Astrocyte (in vitro differentiated cells and primary cell): ENCODE measurements around the gene GAD1. TPM values are rescaled to one million over a fixed set of nuclear protein-coding genes. Genes with fewer than 3 reads are reported as not detected.

Experiments used
- DNase-seq: peaks from one replicate; pipeline ENCODE4 v3.0.0-alpha.2; 2010; ENCODE audit warnings: low read depth
- FAIRE-seq: peaks from 2 replicates; lab custom pipeline; 2011; peaks lifted over from hg19 to GRCh38; lab: Jason Lieb, UNC
- H2AFZ ChIP-seq: 2 replicates; pipeline ENCODE4 v1.6.0; 2012; ENCODE audit warnings: low read depth, low read length, inconsistent platforms
- H3K27ac ChIP-seq: 2 replicates; pipeline ENCODE4 v1.5.1; 2011; ENCODE audit warnings: low read depth, low read length, inconsistent platforms
- H3K27me3 ChIP-seq: 2 replicates; pipeline ENCODE4 v1.6.0; 2011; ENCODE audit warnings: low read length, inconsistent platforms; ENCODE audit not compliant: insufficient read depth
- H3K36me3 ChIP-seq: 2 replicates; pipeline ENCODE4 v1.5.1; 2011; ENCODE audit warnings: low read length, inconsistent platforms; ENCODE audit not compliant: insufficient read depth
- H3K4me1 ChIP-seq: 2 replicates; pipeline ENCODE4 v1.5.1; 2011; ENCODE audit warnings: low read length, inconsistent platforms; ENCODE audit not compliant: insufficient read depth
- H3K4me2 ChIP-seq: 2 replicates; pipeline ENCODE4 v1.6.0; 2012; ENCODE audit warnings: low read length, inconsistent platforms
- H3K4me3 ChIP-seq: 2 replicates; pipeline ENCODE4 v1.5.1; 2011; ENCODE audit warnings: low read depth, mild to moderate bottlenecking, low read length, inconsistent platforms; ENCODE audit not compliant: insufficient read depth
- H3K79me2 ChIP-seq: 2 replicates; pipeline ENCODE4 v1.6.0; 2012; ENCODE audit warnings: mild to moderate bottlenecking, low read length, inconsistent platforms; ENCODE audit not compliant: insufficient read depth
- H3K9ac ChIP-seq: 2 replicates; pipeline ENCODE4 v1.6.0; 2012; ENCODE audit warnings: mild to moderate bottlenecking, low read length, inconsistent platforms
- H3K9me3 ChIP-seq: 2 replicates; pipeline ENCODE4 v1.5.1; 2012; ENCODE audit warnings: low read depth, mild to moderate bottlenecking, low read length, inconsistent platforms; ENCODE audit not compliant: insufficient read depth
- H4K20me1 ChIP-seq: 2 replicates; pipeline ENCODE4 v1.6.0; 2012; ENCODE audit warnings: low read length, inconsistent platforms; ENCODE audit not compliant: insufficient read depth
- H3K27ac Mint-ChIP-seq: one replicate; pipeline ENCODE4 v1.8.0; 2021; ENCODE audit warnings: mild to moderate bottlenecking, mixed read lengths; ENCODE audit not compliant: unreplicated experiment
- H3K27me3 Mint-ChIP-seq: one replicate; pipeline ENCODE4 v1.8.0; 2021; ENCODE audit warnings: low read depth, mixed read lengths; ENCODE audit not compliant: unreplicated experiment
- H3K36me3 Mint-ChIP-seq: one replicate; pipeline ENCODE4 v1.8.0; 2021; ENCODE audit warnings: low read depth, mixed read lengths; ENCODE audit not compliant: unreplicated experiment
- H3K4me1 Mint-ChIP-seq: one replicate; pipeline ENCODE4 v1.8.0; 2021; ENCODE audit warnings: low read depth, mixed read lengths; ENCODE audit not compliant: unreplicated experiment
- H3K4me3 Mint-ChIP-seq: one replicate; pipeline ENCODE4 v1.8.0; 2021; ENCODE audit warnings: mild to moderate bottlenecking, moderate library complexity, mixed read lengths; ENCODE audit not compliant: unreplicated experiment
- H3K9me3 Mint-ChIP-seq: one replicate; pipeline ENCODE4 v1.8.0; 2021; ENCODE audit warnings: mild to moderate bottlenecking, mixed read lengths; ENCODE audit not compliant: unreplicated experiment
- CTCF ChIP-seq: IDR thresholded peaks from 2 replicates; pipeline ENCODE4 v1.5.1; 2011; ENCODE audit warnings: low read depth, mild to moderate bottlenecking, inconsistent platforms, low read length, moderate library complexity; ENCODE audit not compliant: insufficient read depth
- EZH2 ChIP-seq: IDR thresholded peaks from 2 replicates; pipeline ENCODE4 v1.6.1; 2012; ENCODE audit warnings: mild to moderate bottlenecking, low read length, inconsistent platforms; ENCODE audit not compliant: insufficient read depth
- total RNA-seq: library from RNA; stranded (reverse); gene quantifications from 2 replicates; pipeline ENCODE4 v1.2.1, GENCODE V29; 2021

The GAD1 gene
- total RNA-seq, 1 donor from 2014 or later, result 4.5 TPM

GRCh38 chr2:170770606-170771420 lies 45.9 kb upstream of the GAD1 start:
- Mint-ChIP-seq H3K27ac (peak overlapping the region; percentile 55), H3K27me3 (no peaks in the 10 kb centered on the region), H3K36me3 (no peaks in the 10 kb centered on the region), H3K9me3 (no peaks in the 10 kb centered on the region), H3K4me3 (peak overlapping the region; percentile 90), H3K4me1 (peaks cover 1% of the 10 kb centered on the region)
- Histone ChIP-seq H3K4me2 (peak overlapping the region; percentile 100), H3K79me2 (no peaks in the 10 kb centered on the region), H3K27ac (no peak overlapping the region), H3K4me3 (peak overlapping the region; percentile 86), H4K20me1 (no peaks in the 10 kb centered on the region), H3K36me3 (no peaks in the 10 kb centered on the region), H2AFZ (peak overlapping the region; percentile 94), H3K27me3 (peaks cover 17% of the 10 kb centered on the region), H3K4me1 (peaks cover 7% of the 10 kb centered on the region), H3K9ac (peak overlapping the region; percentile 81), H3K9me3 (no peaks in the 10 kb centered on the region)
- FAIRE-seq (no peak), DNase-seq (peak; percentile 33)
- TF ChIP-seq CTCF (no peak), EZH2 (peak; percentile 66)

GRCh38 chr2:170771421-170771937 lies 45.2 kb upstream of the GAD1 start:
- H3K4me3 Mint-ChIP-seq, result peak overlapping the region; percentile 90
- peak overlapping the region; percentile 94 for H2AFZ ChIP-seq
- peak overlapping the region; percentile 58 for H3K4me3 ChIP-seq
- peaks cover 17% of the 10 kb centered on the region for H3K27me3 ChIP-seq
- no peak for FAIRE-seq
- H3K27me3 Mint-ChIP-seq, result no peaks in the 10 kb centered on the region
- peak overlapping the region; percentile 77 for H3K27ac Mint-ChIP-seq
- no peaks in the 10 kb centered on the region for H3K79me2 ChIP-seq
- no peaks in the 10 kb centered on the region for H3K9me3 Mint-ChIP-seq
- no peak for DNase-seq
- peaks cover 7% of the 10 kb centered on the region for H3K4me1 ChIP-seq
- H3K36me3 Mint-ChIP-seq, result no peaks in the 10 kb centered on the region
- H3K9me3 ChIP-seq, result no peaks in the 10 kb centered on the region
- TF ChIP-seq EZH2 (no peak), CTCF (no peak)
- peak overlapping the region; percentile 90 for H3K4me2 ChIP-seq
- peaks cover 1% of the 10 kb centered on the region for H3K4me1 Mint-ChIP-seq
- H3K36me3 ChIP-seq, result no peaks in the 10 kb centered on the region
- no peaks in the 10 kb centered on the region for H4K20me1 ChIP-seq
- H3K9ac ChIP-seq, result peak overlapping the region; percentile 61
- H3K27ac ChIP-seq, result no peak overlapping the region

- Histone ChIP-seq H3K9ac (no peak overlapping the region), H3K79me2 (no peaks in the 10 kb centered on the region), H3K4me2 (no peak overlapping the region), H4K20me1 (no peaks in the 10 kb centered on the region), H3K4me3 (no peak overlapping the region), H2AFZ (no peak overlapping the region), H3K27ac (no peak overlapping the region), H3K36me3 (no peaks in the 10 kb centered on the region), H3K9me3 (no peaks in the 10 kb centered on the region), H3K4me1 (peaks cover 7% of the 10 kb centered on the region), H3K27me3 (peaks cover 17% of the 10 kb centered on the region)
- TF ChIP-seq EZH2 (no peak), CTCF (no peak)
- Mint-ChIP-seq H3K9me3 (no peaks in the 10 kb centered on the region), H3K4me1 (peaks cover 1% of the 10 kb centered on the region), H3K4me3 (peak overlapping the region; percentile 90), H3K27ac (no peak overlapping the region), H3K27me3 (no peaks in the 10 kb centered on the region), H3K36me3 (no peaks in the 10 kb centered on the region)
- FAIRE-seq (no peak), DNase-seq (no peak)
These were observed 44.4 kb upstream of the GAD1 start for GRCh38 chr2:170772295-170772694.
